NT2/D1 (cell line): ENCODE data around the gene ZNF831.

ENCODE experiments used
- SUZ12 ChIP-seq: IDR thresholded peaks from 2 replicates; pipeline ENCODE4 v1.6.1; 2011; ENCODE audit not compliant: insufficient read length, insufficient read depth; ENCODE audit errors: extremely low read depth
- YY1 ChIP-seq: IDR thresholded peaks from 2 replicates; pipeline ENCODE4 v1.6.1; 2011; ENCODE audit not compliant: insufficient read length, insufficient read depth
- ZNF274 ChIP-seq: IDR thresholded peaks from 2 replicates; pipeline ENCODE4 v1.6.1; 2011; ENCODE audit warnings: mild to moderate bottlenecking, low read depth, low read length

DNA sequence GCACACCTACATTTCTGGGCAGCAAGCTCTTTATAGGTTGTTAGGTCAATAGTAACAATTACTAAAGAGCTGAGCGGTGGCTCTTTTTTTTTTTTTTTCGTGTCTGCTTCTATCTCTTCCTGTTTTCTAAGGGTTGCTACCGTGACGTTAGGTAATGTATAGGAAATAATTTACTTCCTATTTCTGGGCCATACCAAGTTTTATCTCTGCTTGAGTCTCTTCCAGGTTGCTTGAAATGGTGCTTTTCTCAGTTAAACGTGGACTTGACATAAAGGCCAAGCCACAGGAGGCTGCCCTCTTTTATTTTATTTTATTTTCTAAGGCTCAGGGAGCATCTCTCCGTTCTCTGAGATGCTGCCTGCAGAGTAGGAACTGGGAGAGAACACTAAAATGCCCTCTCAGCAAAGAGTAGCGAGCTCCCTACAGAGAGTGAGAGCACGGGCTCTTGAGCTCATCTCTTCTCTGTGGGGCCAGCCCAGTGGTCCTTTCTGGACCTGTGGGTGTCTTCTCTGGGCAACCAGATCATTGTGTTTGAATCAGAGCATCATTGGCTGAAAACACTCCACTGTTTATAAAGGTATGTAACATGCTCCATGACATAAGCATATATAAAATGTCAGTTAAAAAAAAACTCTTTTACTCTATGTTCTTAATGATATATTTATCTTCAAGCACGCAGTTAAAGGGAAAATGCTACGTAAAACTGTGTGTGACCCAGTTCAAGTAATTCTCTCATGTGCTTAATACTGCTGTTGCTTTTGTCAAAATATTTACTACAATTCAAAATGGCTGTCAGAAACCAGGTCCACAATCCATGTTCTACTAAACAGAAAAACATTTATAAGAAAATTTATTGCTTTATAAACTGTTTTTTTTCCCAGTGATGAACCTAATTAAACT is at the start of gene ZNF831:
- TF ChIP-seq ZNF274 = no peak
- TF ChIP-seq SUZ12 = no peak
- no peak for TF ChIP-seq YY1
